PFSK-1 (cell line): ENCODE data around the gene RPGRIP1L.

Experiments used
- POLR2AphosphoS5 ChIP-seq: IDR thresholded peaks from 2 replicates; pipeline ENCODE4 v1.6.1; 2012; ENCODE audit warnings: low read depth, mild to moderate bottlenecking, control low read depth, low read length, moderate library complexity
- REST ChIP-seq, 2 experiments: IDR thresholded peaks; 2 replicates each; pipeline versions ENCODE4 v1.6.1 to v1.8.0; 2011 to 2012; ENCODE audit warnings: low read depth in 2 of 2, low read length in 2 of 2, control low read depth in 1 of 2, inconsistent platforms in 1 of 2, mild to moderate bottlenecking in 1 of 2, moderate library complexity in 1 of 2; ENCODE audit not compliant: insufficient read depth in 1 of 2
- SIN3A ChIP-seq: IDR thresholded peaks from 2 replicates; pipeline ENCODE4 v1.6.1; 2012; ENCODE audit warnings: mild to moderate bottlenecking, low read length, moderate library complexity, borderline replicate concordance; ENCODE audit not compliant: insufficient read depth
- TAF1 ChIP-seq: IDR thresholded peaks from 2 replicates; pipeline ENCODE4 v1.6.1; 2012; ENCODE audit warnings: low read length, control low read depth, borderline replicate concordance; ENCODE audit not compliant: insufficient read depth

DNA sequence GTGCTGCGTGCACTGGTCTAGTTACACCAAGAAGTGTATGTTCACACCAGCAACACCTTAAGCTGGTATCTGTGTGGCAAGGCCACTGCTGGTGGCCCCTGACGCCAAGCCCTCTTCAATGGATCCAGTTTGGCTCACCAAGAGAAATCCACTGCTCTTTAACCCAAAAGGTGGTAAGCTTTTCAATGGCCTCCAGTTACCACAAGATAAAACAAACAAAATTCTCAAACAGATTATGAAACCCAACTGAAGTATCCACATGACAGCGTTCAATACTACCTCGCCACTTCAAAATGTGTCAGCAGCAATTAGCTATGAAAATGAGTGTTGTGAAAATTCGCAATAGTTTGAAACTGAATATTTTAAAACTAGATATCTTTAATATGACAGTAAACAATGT, 104.1 kb downstream of the RPGRIP1L start:
- TF ChIP-seq POLR2AphosphoS5 (no peak), SIN3A (no peak), TAF1 (no peak), REST (IDR thresholded peaks at IDR 0.05; ENCODE audit: insufficient read depth in 1 of 2, low read depth in 2 of 2, low read length in 2 of 2) (no peak)
